UCSD-AML1 (cell line): ENCODE measurements around the gene CDKL5.

Experiments
- DNase-seq: peaks from one replicate; lab custom pipeline; 2025; ENCODE audit not compliant: unreplicated experiment; lab: John Stamatoyannopoulos, UW

Gene CDKL5

DNA sequence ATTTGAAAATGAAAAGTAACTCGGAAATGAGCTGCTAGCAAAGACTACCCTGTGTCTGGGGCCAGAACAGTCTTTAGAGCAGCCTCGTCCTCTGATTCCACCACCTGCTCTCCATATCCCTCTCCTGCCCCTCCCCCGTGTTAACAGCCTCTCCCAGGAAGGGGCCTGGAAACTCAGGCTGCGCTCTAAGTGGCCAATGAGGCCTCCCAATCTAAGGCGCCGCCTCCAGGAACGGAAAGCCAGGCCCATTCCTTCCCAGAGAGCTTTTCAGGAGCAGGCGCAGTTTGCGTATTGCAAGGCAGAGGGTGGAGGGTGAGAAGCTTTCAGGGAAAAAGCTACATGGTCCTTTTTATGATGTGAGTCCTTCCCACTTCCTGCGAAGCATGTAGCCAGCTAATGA, 215.3 kb downstream of the CDKL5 start:
- no peak for DNase-seq

DNA sequence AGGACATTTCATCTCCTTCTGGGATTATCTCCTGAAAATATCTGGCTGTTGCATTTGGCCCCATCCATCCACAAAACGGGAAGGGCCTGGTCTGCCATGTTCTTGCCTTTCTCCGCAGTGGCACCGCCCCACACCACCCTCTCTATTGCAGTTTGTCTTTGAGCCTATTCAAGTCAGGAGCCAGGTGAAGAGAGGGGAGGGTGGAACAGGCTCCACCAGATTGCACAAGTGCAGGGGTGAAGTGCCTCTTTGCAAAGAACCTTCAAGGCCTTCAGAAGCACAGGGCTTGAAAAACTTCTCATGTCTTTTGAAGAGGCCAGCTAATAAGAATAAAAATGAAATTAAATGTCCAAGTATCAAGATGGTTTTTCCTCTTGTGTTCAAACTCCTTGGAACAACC, 217.8 kb downstream of the CDKL5 start:
- no peak for DNase-seq

DNA sequence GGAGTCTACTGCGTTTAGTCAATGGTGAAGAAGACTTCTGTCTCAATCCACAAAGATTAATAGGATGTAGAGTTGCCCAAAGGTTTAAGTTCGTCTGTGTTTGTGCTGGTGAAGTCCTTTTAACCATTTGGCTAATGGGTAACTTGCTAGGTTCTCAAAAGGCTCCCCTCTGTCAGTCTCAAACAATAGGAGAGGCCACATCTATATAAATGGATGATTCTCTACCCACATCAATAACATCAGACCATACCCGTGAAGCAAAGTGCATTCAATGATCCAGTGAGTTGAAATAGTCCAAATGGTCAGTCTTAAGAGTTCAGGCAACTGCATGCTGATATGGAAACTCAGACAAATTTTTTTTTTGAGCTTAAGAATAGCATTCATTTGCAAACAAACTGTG, 218.4 kb downstream of the CDKL5 start:
- no peak for DNase-seq

DNA sequence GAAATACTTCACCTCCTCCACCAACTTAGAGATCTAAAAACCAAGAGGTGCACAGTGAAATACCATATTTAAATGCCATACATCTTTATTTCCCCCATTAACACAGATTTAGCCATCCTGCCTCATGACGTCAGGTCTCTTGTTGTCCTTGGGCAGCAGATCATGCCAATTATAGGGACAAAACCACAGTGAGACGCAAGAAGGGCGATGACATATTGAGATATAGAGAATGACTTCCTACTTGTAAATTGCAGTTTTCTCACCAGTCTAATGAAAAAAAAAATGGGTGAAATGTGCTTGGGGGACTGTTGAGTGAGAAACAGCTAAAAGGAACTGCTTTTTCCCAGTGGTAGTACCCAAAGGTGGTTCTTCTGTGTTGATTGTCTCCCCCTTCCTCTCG, 222.2 kb downstream of the CDKL5 start:
- no peak for DNase-seq

DNA sequence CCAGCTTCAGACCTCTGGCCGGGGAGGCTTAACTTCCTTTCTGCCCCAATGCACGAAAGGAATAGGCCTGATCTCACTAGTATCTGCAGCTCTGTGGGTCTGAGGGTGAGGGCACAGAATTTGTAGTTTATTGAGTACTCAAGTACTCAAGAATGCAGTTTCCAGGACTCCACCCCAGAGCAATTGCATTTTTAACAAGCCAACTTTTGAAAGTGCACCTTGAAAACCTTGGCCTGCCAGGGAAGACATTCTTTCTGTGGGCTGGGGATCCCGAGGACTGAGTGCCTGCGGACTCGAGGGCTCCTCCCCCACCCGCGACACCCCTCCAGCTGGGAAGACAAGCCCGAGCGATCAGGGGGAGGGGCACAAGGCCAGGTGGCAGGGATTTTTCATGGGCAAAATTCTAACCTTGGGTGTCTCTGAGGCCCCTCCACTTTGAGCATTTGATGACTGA, 224.1 kb downstream of the CDKL5 start:
- no peak for DNase-seq

DNA sequence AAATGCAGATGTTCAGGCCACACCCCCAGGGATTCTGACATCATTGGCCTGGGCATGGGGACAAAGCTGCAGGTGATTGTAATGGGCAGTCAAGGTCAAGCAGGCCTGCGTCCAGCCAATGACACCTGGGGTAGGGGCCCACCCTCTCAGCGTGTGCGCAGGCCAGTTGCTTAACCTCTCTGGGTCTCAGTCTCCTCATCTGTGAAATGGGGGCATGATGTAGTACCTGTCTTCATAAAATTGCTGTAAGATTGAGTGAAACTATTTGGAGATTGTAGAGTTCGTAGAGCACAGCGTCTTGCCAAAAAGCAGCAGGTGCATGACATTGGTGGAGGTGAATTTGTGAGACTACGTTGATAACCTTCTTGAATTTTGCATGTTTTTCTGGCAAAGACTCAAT, 225.3 kb downstream of the CDKL5 start:
- DNase-seq, result no peak

DNA sequence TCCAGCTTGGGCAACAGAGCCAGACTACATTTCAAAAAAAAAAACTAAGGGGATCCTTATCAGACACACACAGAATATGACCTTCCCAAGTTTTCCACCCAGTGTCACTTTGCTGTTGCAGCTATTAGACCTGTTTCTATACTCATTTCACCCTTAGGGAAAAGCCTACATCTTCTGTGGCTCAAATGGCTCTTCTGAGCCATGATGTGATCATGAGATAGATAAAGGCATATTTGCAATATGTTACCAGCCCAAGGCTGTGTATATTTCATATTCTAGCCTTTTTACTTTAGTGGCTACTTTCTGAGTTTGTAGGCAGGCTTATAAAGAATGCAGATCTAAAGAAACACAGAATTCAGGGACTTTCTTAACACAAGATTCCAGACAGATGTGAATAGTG, 227.2 kb downstream of the CDKL5 start:
- no peak for DNase-seq

DNA sequence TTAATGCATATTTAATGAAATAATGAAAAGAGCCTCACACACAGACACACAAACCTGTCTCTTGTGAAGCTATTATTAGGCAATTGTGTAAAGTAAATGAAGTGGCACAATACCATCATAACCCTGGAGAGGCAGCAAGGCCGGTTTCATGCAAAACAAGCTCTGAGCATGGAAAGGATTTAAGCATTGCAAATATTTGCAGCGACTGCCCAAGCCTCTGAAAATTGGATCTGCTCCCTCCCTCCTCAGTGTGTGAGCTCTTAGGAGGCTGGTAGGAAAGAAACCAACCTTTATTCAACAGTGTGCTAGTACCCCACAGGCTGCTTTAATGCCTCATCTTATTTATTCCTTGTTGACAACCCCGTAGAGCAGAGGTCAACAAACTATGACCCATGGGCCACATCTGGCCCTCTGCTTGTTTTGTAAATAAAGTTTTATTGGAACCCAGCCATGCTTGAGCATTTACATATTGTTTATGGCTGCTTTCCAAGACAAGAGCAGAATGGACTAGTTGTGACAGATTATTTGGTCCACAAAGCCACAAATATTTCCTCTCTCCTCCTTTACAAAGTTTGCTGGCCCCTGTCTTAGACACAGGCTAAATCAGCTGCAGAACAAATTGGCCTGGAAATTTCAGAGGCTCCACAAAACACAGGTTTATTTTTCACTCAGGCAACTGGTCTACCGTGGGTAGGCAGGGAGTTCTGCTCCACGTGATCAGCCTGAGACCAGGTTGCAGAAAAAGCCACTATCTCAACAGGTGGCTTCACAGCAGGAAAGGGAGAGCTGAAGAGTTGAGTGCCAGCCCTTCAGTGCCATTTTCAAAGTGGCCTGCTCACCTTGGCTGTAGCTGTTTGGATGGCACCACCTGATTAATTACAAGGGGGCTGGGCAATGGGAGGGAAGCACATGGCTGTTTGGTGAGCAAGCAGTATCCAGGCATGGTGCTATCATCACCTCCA, 229.7 kb downstream of the CDKL5 start:
- no peak for DNase-seq

DNA sequence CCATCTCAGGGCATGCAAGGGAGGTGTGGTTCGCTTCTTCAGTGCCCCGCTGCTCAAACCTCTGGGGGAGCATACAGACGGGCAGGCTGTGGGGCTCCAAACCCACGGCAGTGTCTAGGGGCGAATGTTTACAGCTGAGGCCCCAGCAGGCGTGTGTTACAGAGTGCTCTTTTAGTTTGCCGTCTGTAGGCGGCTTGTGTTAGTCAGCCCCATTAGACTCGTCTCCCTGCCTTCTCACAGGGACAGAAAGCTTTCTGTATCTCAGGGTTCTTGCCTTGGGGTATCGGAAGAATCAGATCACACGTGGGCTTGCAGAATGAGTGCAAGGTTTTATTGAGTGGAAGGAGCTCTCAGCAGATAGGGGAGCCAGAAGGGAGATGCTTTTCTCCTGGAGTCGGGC, 235.9 kb downstream of the CDKL5 start:
- no peak for DNase-seq

DNA sequence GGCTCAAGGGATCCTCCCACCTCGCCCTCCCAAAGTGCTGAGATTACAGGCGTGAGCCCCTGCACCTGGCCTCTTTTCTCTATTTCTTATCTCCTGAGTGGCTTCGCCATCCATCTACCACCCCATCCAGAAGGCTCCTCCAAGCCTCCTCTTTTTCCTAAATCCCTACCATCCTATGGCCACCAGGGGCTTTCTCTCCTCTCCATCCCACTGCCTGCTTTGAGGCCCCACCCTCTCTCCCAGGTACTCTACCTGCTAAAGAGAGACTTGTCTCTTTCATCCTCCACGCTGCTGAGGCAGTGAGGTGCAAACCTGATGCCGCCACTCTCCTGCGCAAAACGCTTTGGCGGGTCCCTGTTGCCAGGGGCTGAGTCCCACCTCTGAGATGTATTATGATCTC, 239.5 kb downstream of the CDKL5 start:
- no peak for DNase-seq

DNA sequence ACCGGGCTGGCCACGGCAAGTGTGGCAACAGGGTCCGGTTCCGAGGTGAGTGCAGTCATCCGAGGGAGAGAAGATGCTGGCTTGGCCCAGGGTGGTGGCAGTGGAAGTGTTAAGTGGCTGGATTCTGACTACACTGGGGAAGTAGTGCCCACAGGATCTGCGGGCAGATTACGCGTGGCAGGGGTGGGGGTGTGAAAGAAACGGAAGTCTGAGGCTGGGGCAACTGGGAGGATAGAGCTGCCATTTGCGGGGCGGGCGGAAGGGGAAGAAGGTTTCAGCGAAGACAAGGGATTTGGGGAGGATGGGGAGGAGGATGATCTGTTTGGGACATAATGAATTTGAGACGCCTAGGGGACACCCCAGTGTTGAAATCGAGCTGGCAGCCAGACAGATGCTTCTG, 241.2 kb downstream of the CDKL5 start:
- peak; percentile 42 for DNase-seq

DNA sequence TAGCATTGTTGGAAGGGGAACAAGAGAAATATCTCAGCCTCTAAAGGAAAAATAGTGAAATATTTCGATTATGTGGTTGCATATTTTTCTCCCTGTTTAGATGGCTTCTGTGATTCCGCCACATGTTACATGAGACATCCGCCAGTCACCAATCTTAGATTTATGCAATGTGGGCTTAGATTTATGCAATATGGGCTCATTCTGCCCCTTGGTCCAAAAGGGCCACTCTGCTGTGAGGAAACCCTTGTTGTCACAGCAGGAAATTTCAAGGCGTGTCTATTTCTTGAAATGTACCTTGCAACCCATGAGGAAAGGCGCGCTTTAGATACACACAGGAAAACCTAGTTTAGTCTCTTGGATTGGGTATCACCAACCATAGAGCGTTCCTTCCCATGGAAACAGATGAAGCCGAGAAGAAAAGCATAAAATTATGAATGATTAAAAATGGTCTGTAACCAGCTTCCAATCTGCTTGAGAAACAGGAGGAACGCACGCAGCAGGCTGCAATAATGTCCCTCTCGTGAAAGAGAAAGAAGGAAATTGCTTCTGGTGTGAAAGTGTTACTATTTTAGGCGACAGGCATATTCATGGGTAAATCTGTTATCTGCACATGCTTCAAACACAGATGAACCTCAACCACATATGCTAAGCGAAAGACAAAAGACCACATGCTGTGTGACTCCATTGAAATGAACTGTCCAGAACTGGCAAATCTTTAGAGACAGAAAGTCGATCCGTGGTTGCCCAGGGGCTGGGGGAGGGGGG, 242.8 kb downstream of the CDKL5 start:
- no peak for DNase-seq

DNA sequence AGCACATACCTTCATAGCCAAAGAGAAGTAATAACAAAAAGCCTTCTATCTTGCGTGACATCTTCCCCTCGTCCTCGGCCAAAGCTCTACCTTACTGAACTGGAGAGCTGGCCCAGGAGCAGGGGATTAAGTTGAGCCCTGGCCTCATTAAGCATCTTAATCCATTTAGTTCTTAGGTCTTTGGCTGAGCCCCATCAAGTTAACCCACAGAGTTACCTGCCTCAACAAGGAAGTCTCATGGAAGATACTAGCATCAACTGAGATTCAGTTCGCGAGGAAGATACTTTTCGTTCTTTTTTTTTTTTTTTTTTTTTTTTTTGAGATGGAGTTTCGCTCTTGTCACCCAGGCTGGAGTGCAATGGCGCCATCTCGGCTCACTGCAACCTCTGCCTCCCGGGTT, 246.6 kb downstream of the CDKL5 start, which contains the start of gene RS1:
TSS of gene RS1 (minus strand) at position 101 of the 400 bp plus-strand sequence. CDS start at position 61, 40 bp downstream.
- DNase-seq, result no peak

DNA sequence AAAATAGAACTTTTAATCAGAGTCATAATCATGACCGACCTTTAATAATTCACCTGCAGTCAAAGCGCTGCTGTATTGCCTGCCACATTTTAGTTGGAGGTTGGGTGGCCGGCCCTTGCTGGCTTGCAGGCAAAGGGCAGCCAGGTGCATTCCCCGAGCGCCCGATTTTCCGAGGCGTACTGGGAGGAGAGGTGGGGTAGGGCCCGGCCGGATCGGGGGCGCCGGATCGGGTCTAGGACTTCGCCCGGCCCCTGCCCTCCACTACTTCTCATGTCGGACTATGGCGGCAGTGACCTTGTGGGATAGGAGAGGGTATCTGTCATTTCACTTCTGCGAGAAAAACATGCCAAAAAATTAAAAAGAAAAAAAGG, 249.0 kb downstream of the CDKL5 start:
- DNase-seq, result no peak

DNA sequence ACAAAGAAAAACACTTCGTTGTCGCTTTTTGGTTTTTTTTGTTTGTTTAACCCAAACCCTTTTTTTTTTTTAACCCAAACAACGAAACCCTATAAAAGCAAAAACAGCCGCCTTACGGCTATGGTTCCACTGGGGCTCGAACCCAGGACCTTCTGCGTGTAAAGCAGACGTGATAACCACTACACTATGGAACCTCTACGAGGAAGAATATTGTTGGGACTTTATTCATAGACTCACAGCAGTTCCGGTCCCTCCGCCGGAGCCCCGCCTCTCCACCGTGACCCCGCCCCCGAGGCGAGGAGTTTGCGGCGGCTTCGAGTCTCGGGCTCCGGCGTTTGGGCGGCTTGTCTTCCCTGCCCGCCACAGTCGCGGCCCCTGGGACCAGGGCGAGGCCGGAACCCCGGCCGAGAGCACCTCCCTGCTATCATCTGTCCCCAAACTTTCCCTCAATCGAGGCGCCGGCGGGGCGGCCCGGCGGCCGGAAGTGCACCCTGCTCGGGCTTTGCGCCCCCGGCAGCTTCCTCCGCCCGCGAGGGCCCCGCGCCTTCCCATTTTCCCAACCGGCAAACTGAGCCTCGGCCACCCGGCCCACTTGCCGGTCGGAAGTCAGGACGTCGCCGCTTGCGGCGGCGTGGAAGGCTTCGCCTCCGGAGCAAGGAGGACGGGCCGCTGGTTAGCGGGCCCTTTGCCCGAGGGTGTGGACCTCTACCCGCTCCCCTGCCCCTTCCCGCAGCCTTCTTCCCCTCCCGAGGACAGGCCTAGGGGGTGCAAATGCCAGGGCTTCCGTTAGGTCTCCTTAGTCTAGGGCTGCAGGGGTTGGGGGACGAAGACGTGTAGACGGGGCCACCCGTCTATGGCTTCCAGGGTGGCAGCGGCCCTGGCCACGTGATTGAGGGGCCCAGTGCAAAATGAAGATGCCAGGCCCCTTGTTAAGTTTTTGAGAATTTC, 249.7 kb downstream of the CDKL5 start:
- DNase-seq, result peak; percentile 75

DNA sequence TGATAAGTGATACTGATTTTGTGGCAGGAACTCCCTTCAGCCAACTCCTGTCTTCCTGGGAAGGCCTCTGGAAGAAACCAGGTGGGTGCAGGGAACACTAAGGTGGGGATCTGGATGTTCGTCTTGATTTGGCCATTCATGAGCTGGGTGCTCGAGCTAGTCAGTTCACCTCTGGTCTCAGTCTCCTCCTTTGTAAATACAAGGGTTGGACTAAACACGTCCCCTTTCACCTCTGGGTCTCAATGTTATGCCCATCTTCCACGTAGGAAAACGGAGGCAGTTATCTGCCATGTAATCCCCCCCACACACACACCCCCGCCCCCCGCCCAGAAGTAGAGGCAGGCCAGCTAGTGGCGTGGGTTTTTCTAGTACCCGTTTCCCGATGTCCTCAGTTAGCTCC, 250.6 kb downstream of the CDKL5 start:
- DNase-seq, result no peak

DNA sequence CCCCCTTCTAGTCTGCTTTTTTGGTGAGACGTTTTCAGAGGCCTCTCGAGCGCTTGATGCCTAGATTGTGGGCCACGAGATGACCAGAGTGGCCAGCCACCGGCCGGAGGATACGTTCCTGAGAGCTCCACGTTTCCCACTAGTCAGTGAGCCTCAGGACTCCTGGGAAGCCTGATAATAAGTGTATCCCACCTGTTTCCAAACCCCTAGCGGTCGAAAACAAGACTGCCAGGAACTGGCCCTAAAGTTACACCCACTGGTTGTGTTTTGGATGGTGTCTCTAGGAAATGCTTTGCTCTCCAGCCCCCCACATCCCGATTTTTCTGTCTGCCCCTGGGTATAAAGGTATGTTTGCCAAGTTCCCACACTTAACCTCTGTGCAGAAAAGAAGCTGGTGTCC, 251.1 kb downstream of the CDKL5 start:
- DNase-seq, result no peak

DNA sequence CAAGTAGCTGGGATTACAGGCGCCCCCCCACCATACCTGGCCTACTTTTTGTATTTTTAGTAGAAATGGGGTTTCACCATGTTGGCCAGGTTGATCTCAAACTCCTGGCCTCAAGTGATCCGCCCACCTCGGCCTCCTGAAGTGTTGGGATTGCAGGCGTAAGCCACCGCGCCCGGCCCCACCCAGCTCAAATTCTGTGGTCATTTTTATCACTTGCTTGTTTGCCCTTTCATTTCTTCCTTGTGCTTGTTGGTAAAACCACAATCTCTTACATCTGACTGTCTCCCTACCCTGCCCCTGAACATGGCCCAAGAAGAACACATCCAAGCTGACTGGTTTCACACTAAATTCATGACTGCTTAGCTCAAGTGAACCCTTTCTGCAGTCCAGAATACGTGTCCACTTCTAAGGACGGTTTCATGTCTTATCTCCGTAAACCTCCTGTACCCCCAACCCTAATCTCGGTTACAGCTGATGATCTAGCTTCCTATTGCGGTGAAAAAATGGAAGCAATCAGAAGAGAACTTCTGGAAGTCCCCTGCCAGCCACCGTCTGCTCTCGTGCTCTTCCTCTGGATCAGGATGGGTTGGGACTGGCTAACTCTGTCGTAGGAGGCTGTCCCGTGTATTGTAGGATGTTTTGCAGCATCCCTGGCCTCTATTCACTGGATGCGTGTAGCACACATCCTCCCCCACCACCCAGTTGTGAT, 251.9 kb downstream of the CDKL5 start:
- no peak for DNase-seq

DNA sequence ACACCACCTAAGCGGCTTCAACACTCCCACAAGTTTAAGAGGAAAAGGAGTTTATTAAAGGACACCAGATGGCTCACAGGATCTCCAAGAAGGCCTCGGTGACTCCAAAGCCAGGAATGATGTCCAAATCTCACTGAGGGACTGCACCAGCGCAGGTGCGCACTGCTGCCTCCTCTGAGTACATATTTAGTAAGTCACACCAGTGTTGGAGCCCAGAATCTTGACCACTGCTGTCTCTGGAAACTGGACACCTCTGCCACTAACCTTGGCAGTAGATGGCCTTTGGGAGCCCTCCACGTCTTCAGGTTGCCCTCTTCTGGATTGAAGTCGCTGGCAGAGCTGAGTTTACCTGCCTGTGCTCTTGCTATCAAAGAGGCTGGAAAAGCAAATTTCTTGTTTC, 256.6 kb downstream of the CDKL5 start:
- no peak for DNase-seq

DNA sequence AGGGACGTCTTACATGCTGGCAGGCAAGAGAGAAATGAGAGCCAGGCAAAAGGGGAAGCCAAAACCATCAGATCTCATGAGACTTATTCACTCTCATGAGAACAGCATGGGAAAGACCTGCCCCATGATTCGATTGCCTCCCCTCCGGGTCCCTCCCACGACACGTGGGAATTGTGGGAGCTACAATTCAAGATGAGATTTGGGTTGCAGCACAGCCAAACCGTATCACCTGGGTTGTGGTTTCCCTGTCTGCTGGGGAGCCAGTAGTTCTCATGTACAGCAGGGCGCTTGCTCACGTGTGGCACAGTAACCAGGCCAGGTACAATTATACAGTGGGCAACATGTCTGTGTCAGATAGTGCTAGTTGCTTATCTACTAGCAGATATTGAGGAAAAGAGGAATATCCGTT, 257.6 kb downstream of the CDKL5 start:
- no peak for DNase-seq
